HL-60 (cell line): ENCODE measurements around the gene ZNF618.

Experiments used
- DNase-seq, 2 experiments: peaks; one replicate each; pipeline ENCODE4 v3.0.0-alpha.2; 2010 to 2020; ENCODE audit warnings: low read depth in 1 of 2, low spot score in 1 of 2
- H3K27ac ChIP-seq: fragments of 250-450 bp; sonication (Bioruptor Pico); replicated peaks from 2 replicates; pipeline ENCODE4 v1.5.1; 2020; ENCODE audit warnings: mild to moderate bottlenecking, moderate library complexity
- H3K27me3 ChIP-seq: fragments of 250-450 bp; sonication (Bioruptor Pico); 2 replicates; pipeline ENCODE4 v1.5.1; 2021; ENCODE audit warnings: mild to moderate bottlenecking, moderate library complexity; ENCODE audit not compliant: insufficient read depth, poor library complexity, severe bottlenecking
- H3K4me3 ChIP-seq: replicated peaks from 2 replicates; pipeline ENCODE4 v1.5.1; 2011; ENCODE audit warnings: mild to moderate bottlenecking, control low read depth, low read length; ENCODE audit not compliant: insufficient read depth
- GABPA ChIP-seq: IDR thresholded peaks from 2 replicates; pipeline ENCODE4 v1.6.1; 2012; ENCODE audit warnings: low read depth
- POLR2AphosphoS5 ChIP-seq: IDR thresholded peaks from 2 replicates; pipeline ENCODE4 v1.6.1; 2012; ENCODE audit warnings: low read depth
- SPI1 ChIP-seq: IDR thresholded peaks from 2 replicates; pipeline ENCODE4 v1.6.1; 2012; ENCODE audit warnings: low read depth, mild to moderate bottlenecking, borderline replicate concordance
- TF ChIP-seq, protein P1 (sequence below): IDR thresholded peaks from one replicate; pipeline ENCODE4 v1.5.1; 2011; ENCODE audit warnings: low read length, control low read depth, inconsistent platforms; ENCODE audit not compliant: insufficient read depth
- TF ChIP-seq, protein P2 (sequence below): IDR thresholded peaks from 2 replicates; pipeline ENCODE4 v1.6.1; 2012; ENCODE audit warnings: low read depth; ENCODE audit not compliant: insufficient replicate concordance

ZNF618 gene

DNA sequence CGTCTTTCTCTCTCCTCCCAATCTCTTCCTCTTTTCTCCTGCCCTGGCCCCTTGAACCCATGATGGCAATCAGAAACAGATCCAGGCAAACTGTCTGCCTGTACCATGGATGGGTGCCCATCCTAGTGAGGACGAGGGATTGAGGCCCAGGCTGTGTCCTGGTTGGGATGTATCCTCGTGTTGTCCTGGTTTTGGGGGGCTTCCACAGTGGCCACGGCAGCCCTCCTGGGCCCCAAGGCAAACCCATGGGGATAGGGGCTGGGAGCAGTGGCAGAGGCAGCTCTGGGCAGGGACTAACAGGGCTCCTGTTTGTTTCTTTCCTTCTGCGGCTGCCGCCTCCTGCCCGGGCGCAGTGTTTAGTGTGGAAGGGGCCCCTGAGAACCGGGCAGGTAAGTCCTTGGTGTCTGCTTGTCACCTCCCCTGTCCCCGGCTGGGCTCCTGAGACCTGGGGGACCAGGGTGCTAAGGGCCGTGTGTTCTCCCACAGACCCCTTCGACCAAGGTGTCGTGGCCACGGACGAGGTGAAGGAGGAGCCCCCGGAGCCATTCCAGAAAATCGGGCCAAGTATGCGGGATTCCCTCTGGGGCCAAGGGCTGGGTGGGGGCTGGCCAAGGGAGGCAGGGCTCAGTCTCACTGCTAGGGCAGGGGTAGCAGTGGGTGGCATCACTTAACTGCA lies 132.0 kb downstream of the ZNF618 start:
- DNase-seq: no peak
- H3K4me3 ChIP-seq: no peak overlapping the region
- no peaks in the 10 kb centered on the region for H3K27me3 ChIP-seq
- TF ChIP-seq, protein P1, sequence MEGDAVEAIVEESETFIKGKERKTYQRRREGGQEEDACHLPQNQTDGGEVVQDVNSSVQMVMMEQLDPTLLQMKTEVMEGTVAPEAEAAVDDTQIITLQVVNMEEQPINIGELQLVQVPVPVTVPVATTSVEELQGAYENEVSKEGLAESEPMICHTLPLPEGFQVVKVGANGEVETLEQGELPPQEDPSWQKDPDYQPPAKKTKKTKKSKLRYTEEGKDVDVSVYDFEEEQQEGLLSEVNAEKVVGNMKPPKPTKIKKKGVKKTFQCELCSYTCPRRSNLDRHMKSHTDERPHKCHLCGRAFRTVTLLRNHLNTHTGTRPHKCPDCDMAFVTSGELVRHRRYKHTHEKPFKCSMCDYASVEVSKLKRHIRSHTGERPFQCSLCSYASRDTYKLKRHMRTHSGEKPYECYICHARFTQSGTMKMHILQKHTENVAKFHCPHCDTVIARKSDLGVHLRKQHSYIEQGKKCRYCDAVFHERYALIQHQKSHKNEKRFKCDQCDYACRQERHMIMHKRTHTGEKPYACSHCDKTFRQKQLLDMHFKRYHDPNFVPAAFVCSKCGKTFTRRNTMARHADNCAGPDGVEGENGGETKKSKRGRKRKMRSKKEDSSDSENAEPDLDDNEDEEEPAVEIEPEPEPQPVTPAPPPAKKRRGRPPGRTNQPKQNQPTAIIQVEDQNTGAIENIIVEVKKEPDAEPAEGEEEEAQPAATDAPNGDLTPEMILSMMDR: no peak
- TF ChIP-seq, protein P2, sequence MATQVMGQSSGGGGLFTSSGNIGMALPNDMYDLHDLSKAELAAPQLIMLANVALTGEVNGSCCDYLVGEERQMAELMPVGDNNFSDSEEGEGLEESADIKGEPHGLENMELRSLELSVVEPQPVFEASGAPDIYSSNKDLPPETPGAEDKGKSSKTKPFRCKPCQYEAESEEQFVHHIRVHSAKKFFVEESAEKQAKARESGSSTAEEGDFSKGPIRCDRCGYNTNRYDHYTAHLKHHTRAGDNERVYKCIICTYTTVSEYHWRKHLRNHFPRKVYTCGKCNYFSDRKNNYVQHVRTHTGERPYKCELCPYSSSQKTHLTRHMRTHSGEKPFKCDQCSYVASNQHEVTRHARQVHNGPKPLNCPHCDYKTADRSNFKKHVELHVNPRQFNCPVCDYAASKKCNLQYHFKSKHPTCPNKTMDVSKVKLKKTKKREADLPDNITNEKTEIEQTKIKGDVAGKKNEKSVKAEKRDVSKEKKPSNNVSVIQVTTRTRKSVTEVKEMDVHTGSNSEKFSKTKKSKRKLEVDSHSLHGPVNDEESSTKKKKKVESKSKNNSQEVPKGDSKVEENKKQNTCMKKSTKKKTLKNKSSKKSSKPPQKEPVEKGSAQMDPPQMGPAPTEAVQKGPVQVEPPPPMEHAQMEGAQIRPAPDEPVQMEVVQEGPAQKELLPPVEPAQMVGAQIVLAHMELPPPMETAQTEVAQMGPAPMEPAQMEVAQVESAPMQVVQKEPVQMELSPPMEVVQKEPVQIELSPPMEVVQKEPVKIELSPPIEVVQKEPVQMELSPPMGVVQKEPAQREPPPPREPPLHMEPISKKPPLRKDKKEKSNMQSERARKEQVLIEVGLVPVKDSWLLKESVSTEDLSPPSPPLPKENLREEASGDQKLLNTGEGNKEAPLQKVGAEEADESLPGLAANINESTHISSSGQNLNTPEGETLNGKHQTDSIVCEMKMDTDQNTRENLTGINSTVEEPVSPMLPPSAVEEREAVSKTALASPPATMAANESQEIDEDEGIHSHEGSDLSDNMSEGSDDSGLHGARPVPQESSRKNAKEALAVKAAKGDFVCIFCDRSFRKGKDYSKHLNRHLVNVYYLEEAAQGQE: no peak
- no peak overlapping the region for H3K27ac ChIP-seq

DNA sequence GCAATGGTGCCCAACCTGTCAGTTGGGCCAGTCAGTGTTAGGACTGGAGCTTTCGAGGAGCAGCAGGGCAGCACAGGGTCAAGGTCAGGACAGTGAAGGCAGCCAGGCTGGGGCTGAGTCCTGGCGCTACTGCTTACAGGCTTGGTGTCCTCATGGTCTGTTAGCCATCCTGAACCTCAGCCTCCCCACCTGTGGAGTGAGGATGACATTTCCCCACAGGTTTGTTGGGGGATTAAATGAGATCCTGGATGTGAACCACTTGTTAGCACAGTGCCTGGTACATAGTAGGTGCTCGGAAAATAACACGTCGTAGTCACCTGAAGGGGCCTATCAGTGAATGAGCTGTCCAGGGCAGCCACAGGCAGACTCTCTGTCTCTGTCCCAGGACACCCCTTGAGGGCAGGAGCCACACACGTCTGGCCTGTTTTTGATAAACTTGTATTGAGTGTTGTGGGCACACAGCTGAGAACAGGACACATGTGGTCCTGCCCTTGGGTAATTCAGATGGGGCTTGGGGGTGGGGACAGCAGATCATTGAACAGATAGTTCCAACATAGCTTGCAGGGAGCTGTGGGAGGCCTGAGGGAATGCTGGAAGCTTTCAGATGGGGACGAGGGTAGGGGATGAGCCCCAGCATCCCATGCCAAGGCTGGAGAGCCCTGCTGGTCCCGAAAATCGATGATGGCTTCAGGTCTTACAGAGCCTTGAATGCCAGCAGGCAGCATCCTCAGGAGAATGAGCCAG lies 132.7 kb downstream of the ZNF618 start:
- Histone ChIP-seq H3K4me3 (no peak overlapping the region), H3K27me3 (no peaks in the 10 kb centered on the region), H3K27ac (no peak overlapping the region)
- no peak for DNase-seq
- TF ChIP-seq, protein P2: no peak
- no peak for TF ChIP-seq GABPA

DNA sequence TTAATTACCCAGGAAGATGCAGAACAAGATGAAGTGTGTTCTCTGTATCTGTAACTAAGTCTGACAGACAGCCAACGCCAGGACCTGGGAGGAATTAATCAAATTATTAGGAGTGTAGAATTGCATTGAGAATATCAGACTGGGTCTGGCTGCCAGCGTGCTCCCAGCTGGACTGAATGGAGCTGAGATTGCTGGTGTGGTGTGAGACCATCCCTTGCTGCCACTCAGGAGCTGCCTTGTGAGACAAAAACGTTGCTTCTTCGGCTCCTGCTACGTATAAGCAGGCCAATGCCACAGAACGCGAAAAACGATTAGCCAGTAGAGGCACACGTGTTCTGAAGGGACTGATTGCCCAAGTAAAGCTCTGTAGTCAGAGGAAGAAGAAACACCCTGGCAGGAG lies 135.2 kb downstream of the ZNF618 start:
- no peak for DNase-seq
- TF ChIP-seq, protein P1: no peak
- no peak for TF ChIP-seq SPI1
- no peak for TF ChIP-seq GABPA
- no peak for TF ChIP-seq POLR2AphosphoS5
- TF ChIP-seq, protein P2: no peak
- H3K4me3 ChIP-seq: no peak overlapping the region
- no peaks in the 10 kb centered on the region for H3K27me3 ChIP-seq
- H3K27ac ChIP-seq: no peak overlapping the region
